ENCODE measurements around the gene SCAND1.

The SCAND1 gene

GRCh38 chr20:35904982-35905663, 49.2 kb downstream of the SCAND1 start:
- no peaks in the 10 kb centered on the region for H3K27me3 Mint-ChIP-seq
- no peaks in the 10 kb centered on the region for H3K9me3 Mint-ChIP-seq (ENCODE audit: low read depth)
- H3K4me1 Mint-ChIP-seq (ENCODE audit: low read depth): peaks cover 41% of the 10 kb centered on the region
- no peak overlapping the region for H3K4me3 Mint-ChIP-seq
- peak overlapping the region; percentile 23 for H3K27ac Mint-ChIP-seq
- peaks cover 6% of the 10 kb centered on the region for H3K36me3 Mint-ChIP-seq

- H3K9me3 Mint-ChIP-seq (ENCODE audit: low read depth): no peaks in the 10 kb centered on the region
- H3K36me3 Mint-ChIP-seq: peaks cover 6% of the 10 kb centered on the region
- H3K27me3 Mint-ChIP-seq: no peaks in the 10 kb centered on the region
- H3K4me1 Mint-ChIP-seq (ENCODE audit: low read depth): peaks cover 29% of the 10 kb centered on the region
- H3K27ac Mint-ChIP-seq: no peak overlapping the region
- H3K4me3 Mint-ChIP-seq: no peak overlapping the region
Observed at GRCh38 chr20:35903843-35904242, 50.5 kb downstream of the SCAND1 start.

All from activated naive CD8-positive, alpha-beta T cell (primary cell).